ENCODE data around the gene FAM9A. TPM values are rescaled to one million over a fixed set of nuclear protein-coding genes. Genes with fewer than 3 reads are reported as not detected.

Gene FAM9A
- total RNA-seq, result not detected

GRCh38 chrX:8801041-8801599 lies at the start of gene FAM9A:
Gene FAM9A (minus strand): TSS chrX:8801383. CDS start chrX:8800171, 1,212 bp downstream.
- no peak for ATAC-seq

GRCh38 chrX:8850478-8850877 lies 49.3 kb upstream of the FAM9A start:
- ChIA-PET POLR2A (no interaction called here), CTCF (no interaction called here)
- Mint-ChIP-seq H3K9me3 (no peaks in the 10 kb centered on the region), H3K27ac (no peak overlapping the region), H3K27me3 (peaks cover 12% of the 10 kb centered on the region), H3K36me3 (ENCODE audit: low read depth) (no peaks in the 10 kb centered on the region), H3K4me3 (no peak overlapping the region), H3K4me1 (ENCODE audit: low read depth) (no peaks in the 10 kb centered on the region)
- intact Hi-C loops (cut with micrococcal nuclease), result no loop called here
- no peak for DNase-seq
- ATAC-seq, result no peak
- no peak for TF ChIP-seq CTCF (IDR thresholded peaks at IDR 0.05)

More at GRCh38 chrX:8801041-8801599, at the start of gene FAM9A:
- Mint-ChIP-seq H3K36me3 (ENCODE audit: low read depth) (no peaks in the 10 kb centered on the region), H3K27ac (no peak within 1 kb of the TSS), H3K4me3 (no peak within 1 kb of the TSS), H3K9me3 (no peaks in the 10 kb centered on the region), H3K4me1 (ENCODE audit: low read depth) (no peaks in the 10 kb centered on the region), H3K27me3 (peaks cover 1% of the 10 kb centered on the region)
- no peak for DNase-seq
- intact Hi-C loops (cut with micrococcal nuclease), result no loop called here
- CTCF ChIA-PET, result no interaction called here
- POLR2A ChIA-PET, result no interaction called here
- no peak for TF ChIP-seq CTCF (IDR thresholded peaks at IDR 0.05)

- no peak overlapping the region for H3K4me3 Mint-ChIP-seq
Measured at GRCh38 chrX:8849945-8850344, 48.8 kb upstream of the FAM9A start.

GRCh38 chrX:8849458-8849857 lies 48.3 kb upstream of the FAM9A start:
- Mint-ChIP-seq H3K4me1 (ENCODE audit: low read depth) (no peaks in the 10 kb centered on the region), H3K9me3 (no peaks in the 10 kb centered on the region), H3K36me3 (ENCODE audit: low read depth) (no peaks in the 10 kb centered on the region), H3K4me3 (no peak overlapping the region), H3K27ac (no peak overlapping the region), H3K27me3 (peaks cover 13% of the 10 kb centered on the region)
- no peak for DNase-seq
- ATAC-seq, result no peak
- POLR2A ChIA-PET, result no interaction called here
- no peak for TF ChIP-seq CTCF (IDR thresholded peaks at IDR 0.05)
- intact Hi-C loops (cut with micrococcal nuclease), result no loop called here
- CTCF ChIA-PET, result no interaction called here

More at GRCh38 chrX:8849945-8850344, 48.8 kb upstream of the FAM9A start:
- no peaks in the 10 kb centered on the region for H3K4me1 Mint-ChIP-seq (ENCODE audit: low read depth)
- ChIA-PET POLR2A (no interaction called here), CTCF (no interaction called here)
- no peak overlapping the region for H3K27ac Mint-ChIP-seq
- TF ChIP-seq CTCF (IDR thresholded peaks at IDR 0.05), result peak; percentile 16
- ATAC-seq (no peak), DNase-seq (no peak)
- no peaks in the 10 kb centered on the region for H3K36me3 Mint-ChIP-seq (ENCODE audit: low read depth)
- intact Hi-C loops (cut with micrococcal nuclease), result no loop called here
- no peaks in the 10 kb centered on the region for H3K9me3 Mint-ChIP-seq
- peaks cover 13% of the 10 kb centered on the region for H3K27me3 Mint-ChIP-seq

- H3K4me1 Mint-ChIP-seq (ENCODE audit: low read depth), result no peaks in the 10 kb centered on the region
- intact Hi-C loops (cut with micrococcal nuclease), result no loop called here
- POLR2A ChIA-PET, result no interaction called here
- TF ChIP-seq CTCF (IDR thresholded peaks at IDR 0.05), result no peak
- no peak overlapping the region for H3K4me3 Mint-ChIP-seq
- no peak for ATAC-seq
- H3K27ac Mint-ChIP-seq, result no peak overlapping the region
- H3K36me3 Mint-ChIP-seq (ENCODE audit: low read depth), result no peaks in the 10 kb centered on the region
- CTCF ChIA-PET, result no interaction called here
- H3K27me3 Mint-ChIP-seq, result peaks cover 13% of the 10 kb centered on the region
- DNase-seq, result no peak
- no peaks in the 10 kb centered on the region for H3K9me3 Mint-ChIP-seq
Measured at GRCh38 chrX:8848911-8849310, 47.7 kb upstream of the FAM9A start.
